ENCODE results near the gene EGFL8. TPM values are rescaled to one million over a fixed set of nuclear protein-coding genes. Genes with fewer than 3 reads are reported as not detected.

The EGFL8 gene
- total RNA-seq (2022; extraction: Qiagen RNA extraction; ENCODE audit: low read depth), result 0.94 to 1.8 TPM (median 1.5 TPM) in 5 replicates

DNA sequence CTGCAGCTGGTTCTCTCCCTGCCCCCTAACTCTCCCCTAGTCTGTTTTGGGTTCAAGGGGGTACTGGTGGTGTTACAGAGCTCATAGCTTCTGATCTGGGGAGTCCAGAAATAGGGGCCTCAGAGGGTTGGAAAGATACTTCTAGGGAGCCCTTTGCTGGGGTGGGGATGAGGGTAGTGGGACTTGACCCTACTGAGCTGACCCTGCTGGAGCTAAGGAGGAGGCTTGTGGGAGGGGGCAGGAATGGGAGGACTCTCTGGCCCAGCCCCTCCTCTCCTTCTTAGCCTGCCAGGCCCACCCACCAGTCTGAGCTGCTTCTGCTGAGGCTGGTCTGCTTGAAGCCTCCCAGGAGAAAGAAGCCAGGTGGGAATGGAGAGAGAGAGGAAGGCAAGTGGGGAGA lies at the start of gene EGFL8:
Gene EGFL8, plus strand, starts transcription at position 301 of the 400 bp plus-strand sequence. CDS start 1,571 bp downstream, outside the sequence.

DNA sequence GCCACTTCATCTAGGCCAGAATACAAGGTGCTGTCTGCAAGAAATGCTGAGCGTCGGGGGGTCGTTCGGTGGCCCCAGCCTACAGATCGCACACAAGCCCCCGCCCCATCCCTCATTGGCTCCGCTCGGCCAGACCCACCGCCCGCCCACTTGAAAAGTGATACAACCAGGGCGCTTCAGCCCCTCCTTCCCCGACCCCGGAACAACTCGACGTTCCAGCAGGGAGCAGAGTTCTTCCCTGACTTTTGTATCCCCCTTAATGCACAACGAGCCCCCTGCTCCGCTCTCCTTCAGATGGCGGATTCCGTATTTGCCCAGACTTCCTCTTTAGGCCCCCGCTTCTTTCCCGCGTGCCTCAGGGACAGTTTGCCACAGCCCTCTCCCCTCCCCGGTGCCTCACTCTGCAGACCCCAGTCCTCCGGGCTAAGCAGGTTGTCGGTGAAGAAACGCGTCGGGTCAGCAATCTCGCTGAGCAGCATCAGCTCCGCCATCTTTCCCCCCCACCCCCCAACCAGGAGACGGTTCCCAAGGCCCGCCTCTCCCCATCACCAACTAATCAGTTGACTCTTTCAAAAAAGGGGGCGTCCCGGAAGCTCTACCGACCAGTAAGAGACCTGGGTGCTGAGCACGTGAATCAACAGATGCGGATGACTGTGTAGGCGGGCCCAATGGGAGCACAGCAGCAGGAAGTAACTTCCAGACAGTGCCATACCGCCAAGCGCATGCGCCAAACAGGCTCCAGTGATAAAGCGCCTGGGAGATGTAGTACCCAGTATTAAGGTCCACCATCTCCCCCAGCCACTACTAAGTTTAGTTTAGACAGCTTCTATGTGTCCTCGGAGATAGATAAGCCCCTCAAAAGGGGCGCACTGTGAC lies 36.4 kb upstream of the EGFL8 start, which contains the start of gene ATF6B:
Gene ATF6B, minus strand, starts transcription at position 530 of the 876 bp plus-strand sequence. Its CDS starts 39 bp downstream, at position 491.

DNA sequence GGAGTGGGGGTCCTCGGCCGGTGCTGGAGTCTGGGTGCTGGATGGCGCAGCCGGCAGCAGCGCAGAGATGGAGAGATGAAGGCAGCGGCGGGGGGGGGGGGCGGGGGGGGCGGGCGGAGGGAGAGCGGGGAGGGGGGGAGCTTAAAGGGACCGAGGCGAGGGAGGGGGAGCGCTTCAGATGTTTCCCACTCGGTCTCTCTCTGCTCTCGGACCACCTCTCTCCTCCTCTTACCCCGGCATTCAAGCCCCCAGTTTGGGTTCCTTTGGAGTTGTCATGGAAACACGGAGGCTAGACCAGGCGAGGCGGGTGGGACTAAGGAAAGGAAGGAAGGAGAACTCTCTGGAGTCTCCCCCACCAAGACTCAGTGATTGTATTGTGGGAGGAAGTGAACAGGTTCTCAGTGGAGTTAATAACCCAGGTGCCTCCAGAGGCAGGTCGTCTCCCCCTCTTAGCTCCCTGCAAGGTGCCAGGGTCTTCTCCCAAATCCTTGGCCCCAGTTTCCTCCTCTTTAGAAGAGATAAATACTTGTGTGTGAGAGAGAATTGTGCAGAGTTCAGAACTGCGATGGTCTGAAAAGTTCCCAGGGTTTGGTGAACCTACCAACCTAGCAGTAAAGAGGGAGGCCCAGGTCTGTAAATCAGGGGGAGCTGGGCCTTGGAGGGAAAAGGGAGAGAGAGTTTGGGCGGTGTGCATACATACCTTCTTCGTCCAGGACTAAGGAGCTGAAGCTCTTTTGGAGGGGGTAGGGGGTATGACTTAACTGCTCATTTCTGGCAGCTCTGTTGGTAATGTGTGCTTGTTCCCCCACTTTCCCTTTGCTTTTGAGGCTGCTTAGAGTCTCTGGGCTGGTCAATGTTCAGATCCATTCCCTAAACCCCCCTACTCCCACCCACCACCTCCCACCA lies 12.3 kb upstream of the EGFL8 start, which contains the start of gene PRRT1:
Gene PRRT1, minus strand, starts transcription at position 77 of the 906 bp plus-strand sequence. CDS start 112 bp downstream, outside the sequence.

DNA sequence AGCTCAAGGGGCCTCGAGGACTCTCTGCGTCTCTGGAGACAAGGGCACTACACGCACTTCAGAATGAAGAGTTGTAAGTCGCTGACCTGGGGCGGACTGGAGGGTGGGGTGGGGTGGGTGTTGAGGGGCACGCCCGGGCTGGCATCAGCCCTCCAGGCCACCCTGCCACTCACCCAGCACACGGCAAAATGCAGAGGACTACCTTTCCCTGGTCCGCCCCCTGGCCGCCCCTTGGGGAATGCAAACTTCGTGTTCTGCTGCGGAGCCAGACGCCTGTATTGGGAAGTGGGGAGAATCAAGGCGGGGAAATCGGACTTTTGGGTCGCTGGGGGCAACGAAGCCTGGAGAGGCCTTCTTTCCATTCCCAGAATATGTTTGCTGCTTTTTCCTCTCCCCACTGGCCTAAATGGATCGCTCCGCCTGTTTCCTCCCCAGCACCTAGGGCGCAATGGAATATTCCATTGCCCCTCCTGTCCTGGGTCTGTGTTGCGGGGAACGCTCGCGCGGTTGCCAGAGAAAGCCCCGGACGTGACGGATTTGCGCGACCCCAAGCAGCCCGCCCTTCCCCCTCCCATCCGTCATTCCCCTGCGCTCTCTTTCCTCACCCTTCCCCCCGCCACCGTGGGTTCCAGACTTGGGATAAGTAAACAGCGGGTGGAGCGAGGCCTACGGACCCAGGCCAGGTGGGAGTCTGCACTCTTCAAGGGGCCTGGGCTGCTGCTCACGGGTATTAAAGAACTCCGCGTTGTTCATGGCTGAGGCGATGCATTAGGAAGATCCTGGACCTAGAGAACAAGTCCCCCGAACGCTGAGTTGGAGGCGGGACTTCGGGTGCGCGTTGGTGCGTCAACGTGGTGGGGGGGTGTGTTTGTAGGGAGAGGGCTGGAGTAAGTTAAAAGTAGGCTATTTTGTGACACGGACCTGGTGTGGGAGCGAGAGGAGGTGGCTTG lies 10.6 kb upstream of the EGFL8 start, which contains the start of gene PPT2:
Gene PPT2, plus strand, starts transcription at position 578 of the 950 bp plus-strand sequence. CDS start 454 bp downstream, outside the sequence.

DNA sequence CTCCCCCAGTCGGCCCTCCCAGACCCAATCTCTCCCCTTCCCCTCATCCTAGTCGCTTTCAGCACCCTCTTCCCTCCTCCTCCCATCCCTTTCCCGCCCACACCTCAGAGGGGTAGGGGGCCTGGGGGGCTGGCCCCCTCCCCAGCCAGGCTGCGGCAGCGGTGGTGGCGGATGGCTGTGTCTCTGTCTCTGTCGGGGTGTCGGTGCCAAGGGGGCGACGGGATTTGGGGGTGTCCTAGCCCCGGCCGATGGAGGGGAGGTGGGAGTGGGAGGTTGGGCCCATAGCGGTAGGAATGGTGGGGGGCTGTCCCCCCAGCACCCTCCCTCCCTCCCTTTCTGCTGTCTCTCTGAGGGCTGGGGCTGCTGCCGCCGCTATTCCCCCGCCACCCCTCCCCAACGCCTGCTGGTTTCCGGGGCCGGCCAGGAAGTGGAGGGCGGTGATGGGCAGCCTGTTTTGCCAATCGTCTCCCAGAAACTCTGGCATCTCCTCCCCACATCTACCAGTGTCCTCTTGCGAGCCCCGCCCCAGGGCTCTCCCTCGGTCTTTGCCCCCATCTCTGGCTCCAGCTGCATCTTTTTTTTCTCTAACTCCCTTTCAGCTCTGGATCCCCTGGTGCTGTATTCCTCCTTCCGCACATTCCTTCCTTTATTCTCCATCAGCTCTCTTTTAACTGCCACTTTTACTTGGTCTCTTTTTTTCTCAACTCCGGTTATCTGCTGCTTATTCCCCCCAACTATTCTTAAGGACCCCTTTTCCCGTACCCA lies 11.5 kb downstream of the EGFL8 start, which contains the start of gene AGPAT1:
Gene AGPAT1, minus strand, starts transcription at position 374 of the 765 bp plus-strand sequence. CDS start 4,588 bp downstream, outside the sequence.

DNA sequence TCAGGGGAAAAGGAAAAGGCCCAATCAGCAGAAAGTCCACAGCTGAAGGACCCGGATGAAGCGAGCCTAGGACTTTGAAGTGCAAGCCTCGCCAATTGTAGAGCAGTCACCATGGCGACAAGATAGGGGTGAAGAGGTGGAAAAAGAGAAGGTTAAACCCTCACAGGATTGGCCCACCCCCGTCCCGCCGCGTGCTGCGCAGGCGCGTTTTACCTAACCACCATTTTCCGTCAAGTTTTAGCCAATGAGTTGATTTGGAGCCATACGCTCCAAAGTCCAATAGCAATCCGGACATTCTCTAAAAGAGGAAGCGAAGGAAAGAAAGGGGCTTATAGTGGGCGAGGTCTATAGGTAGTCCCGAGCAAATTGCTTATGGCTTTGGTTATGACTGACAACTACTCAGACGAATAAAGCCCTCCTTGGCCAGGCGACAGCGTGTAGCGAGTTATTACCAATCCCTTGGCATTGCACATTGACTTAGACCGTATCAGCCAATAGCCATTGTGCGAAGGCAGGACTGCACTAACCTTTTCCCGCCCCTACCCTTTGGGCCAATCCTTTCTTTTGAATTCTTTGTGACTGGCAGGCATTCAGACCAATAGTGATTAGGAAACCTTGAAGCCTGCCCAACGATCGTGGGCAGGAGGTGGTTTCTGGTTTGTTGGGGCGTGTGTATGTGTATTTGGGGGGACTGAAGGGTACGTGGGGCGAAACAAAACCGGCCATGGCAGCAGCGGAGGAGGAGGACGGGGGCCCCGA lies 13.6 kb downstream of the EGFL8 start, which contains the start of gene RNF5:
Gene RNF5, plus strand, starts transcription at position 618 of the 759 bp plus-strand sequence. Its CDS starts 107 bp downstream, at position 725.

DNA sequence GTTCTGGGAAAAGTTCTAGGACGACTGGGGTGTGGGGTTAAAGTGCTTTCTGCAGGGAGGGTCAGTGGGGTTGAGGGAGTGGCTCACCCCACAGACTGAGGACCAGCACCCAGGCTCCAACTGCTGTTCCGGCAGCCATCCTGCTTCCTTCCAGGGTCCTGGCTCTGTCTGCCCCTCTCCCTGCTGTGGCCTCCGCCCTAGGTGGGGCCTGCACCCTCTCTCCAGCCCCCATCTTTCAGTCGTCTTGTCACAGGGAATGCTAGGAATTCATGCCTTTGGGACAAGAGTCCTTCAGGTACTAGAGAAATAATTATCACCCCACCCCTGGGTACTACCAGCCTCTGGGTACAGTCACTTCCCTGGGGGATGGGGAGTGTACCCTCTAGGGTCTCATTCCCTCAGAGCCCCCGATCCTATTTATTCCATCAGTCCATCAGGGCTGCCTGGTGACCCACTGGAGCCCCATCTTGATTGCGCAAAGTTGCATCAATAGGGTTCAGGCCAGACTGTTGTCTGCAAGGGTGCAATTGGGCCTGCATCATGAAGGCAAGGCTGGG lies 19.8 kb downstream of the EGFL8 start, which contains the start of gene AGER:
Gene AGER, minus strand, starts transcription at position 170 of the 557 bp plus-strand sequence. Its CDS starts 31 bp downstream, at position 139.

DNA sequence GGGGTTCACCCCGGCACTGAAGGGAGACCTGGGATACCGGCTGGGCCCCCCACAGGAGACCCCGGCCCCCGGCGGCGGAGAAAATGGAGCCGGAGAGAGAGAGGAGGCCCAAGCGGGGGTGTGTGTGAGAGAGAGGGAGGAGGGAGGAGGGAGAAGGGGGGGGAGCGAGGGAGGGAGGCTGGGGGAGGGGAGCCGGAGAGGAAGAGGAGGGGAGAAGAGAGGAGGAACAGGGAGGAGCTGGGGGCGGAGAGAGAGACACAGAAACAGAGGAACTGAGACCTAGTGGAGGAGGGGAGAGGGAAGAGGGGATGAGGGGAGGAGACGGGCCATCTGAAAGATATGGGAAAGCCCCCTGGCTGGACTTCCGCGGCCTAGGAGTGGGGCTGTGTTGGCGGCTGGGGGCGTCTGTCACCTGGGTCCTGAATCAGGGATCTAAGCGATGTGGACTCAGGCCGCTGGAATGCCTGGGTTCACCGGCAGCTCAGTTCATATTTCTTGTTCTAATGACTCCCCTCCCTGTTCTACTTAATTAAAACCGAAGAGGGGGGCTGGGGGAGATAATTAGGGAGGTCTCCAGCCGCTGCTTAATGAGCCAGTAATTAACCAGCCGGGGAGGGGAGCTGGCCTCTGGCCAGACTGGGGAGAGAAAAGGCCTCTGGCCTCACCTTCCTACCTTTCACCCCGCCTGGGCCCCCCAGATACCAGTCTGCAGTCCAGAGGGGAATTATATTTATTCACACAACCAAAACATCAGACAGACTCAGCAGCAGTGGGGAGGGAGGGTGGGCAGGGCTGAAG lies 25.9 kb downstream of the EGFL8 start, which contains the start of gene PBX2:
Gene PBX2, minus strand, starts transcription at position 149 of the 798 bp plus-strand sequence. CDS start 287 bp downstream, outside the sequence.

DNA sequence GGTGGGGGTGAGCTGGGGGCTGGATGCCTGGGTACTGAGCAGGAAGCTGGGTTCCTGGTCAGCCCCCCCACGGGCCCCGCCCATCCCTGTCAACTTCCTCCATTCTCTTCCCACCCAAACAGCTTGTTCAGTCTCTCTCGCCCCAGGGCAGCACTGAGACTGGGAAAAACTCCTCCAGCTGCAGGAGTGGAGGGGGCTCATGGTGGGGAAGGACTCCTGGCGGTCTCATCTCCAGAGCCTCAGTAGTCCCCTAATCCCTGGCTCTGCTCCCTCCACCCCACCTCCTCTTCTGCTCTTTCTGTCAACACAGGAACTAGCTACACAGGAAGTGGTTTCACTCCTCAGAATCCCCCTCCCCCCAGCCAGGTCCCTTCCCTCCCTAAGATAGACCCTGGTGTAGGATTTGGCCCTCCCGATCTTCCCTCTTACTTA lies 28.2 kb downstream of the EGFL8 start, which contains the start of gene GPSM3:
Gene GPSM3, minus strand, starts transcription at position 36 of the 432 bp plus-strand sequence. CDS start 130 bp downstream, outside the sequence.

Other genes with a start within 250 kb of the EGFL8 start
- 0.07 to 0.43 TPM (median 0.23 TPM) in 5 replicates for gene C2, start 236.9 kb upstream of the EGFL8 start, total RNA-seq (2022; extraction: Qiagen RNA extraction; ENCODE audit: low read depth)
- gene CFB, start 218.5 kb upstream of the EGFL8 start, total RNA-seq (2022; extraction: Qiagen RNA extraction; ENCODE audit: low read depth), result 1.6 to 3.3 TPM (median 2.4 TPM) in 5 replicates
- gene NELFE, start 205.6 kb upstream of the EGFL8 start, total RNA-seq (2022; extraction: Qiagen RNA extraction; ENCODE audit: low read depth), result 73.9 to 80.8 TPM (median 79.3 TPM) in 5 replicates
- 16.7 to 25.7 TPM (median 25.0 TPM) in 5 replicates for gene SKIC2, start 205.4 kb upstream of the EGFL8 start, total RNA-seq (2022; extraction: Qiagen RNA extraction; ENCODE audit: low read depth)
- gene DXO, start 192.5 kb upstream of the EGFL8 start, total RNA-seq (2022; extraction: Qiagen RNA extraction; ENCODE audit: low read depth), result 10.4 to 12.0 TPM (median 11.0 TPM) in 5 replicates
- gene C4A, start 182.5 kb upstream of the EGFL8 start, total RNA-seq (2022; extraction: Qiagen RNA extraction; ENCODE audit: low read depth), result 0.87 to 1.7 TPM (median 0.93 TPM) in 5 replicates
- gene C4B, start 149.8 kb upstream of the EGFL8 start, total RNA-seq (2022; extraction: Qiagen RNA extraction; ENCODE audit: low read depth), result 0.53 to 1.4 TPM (median 1.1 TPM) in 5 replicates
- 0.08 TPM in 1 of 5 replicates, not detected in the others for gene CYP21A2, start 126.2 kb upstream of the EGFL8 start, total RNA-seq (2022; extraction: Qiagen RNA extraction; ENCODE audit: low read depth)
- gene TNXB, start 55.3 kb upstream of the EGFL8 start, total RNA-seq (2022; extraction: Qiagen RNA extraction; ENCODE audit: low read depth), result 0.42 to 1.3 TPM (median 0.65 TPM) in 5 replicates
- 25.5 to 33.4 TPM (median 33.2 TPM) in 5 replicates for gene ATF6B, start 36.3 kb upstream of the EGFL8 start, total RNA-seq (2022; extraction: Qiagen RNA extraction; ENCODE audit: low read depth)
- 6.4 to 7.8 TPM (median 7.4 TPM) in 5 replicates for gene FKBPL, start 34.3 kb upstream of the EGFL8 start, total RNA-seq (2022; extraction: Qiagen RNA extraction; ENCODE audit: low read depth)
- 0.41 to 0.74 TPM (median 0.62 TPM) in 5 replicates for gene PRRT1, start 12.7 kb upstream of the EGFL8 start, total RNA-seq (2022; extraction: Qiagen RNA extraction; ENCODE audit: low read depth)
- 7.8 to 10.0 TPM (median 9.0 TPM) in 5 replicates for gene PPT2, start 10.5 kb upstream of the EGFL8 start, total RNA-seq (2022; extraction: Qiagen RNA extraction; ENCODE audit: low read depth)
- gene AGPAT1, start 11.5 kb downstream of the EGFL8 start, total RNA-seq (2022; extraction: Qiagen RNA extraction; ENCODE audit: low read depth), result 29.2 to 39.1 TPM (median 37.9 TPM) in 5 replicates
- gene RNF5, start 13.8 kb downstream of the EGFL8 start, total RNA-seq (2022; extraction: Qiagen RNA extraction; ENCODE audit: low read depth), result 32.6 to 46.6 TPM (median 46.1 TPM) in 5 replicates
- 1.3 to 2.3 TPM (median 2.0 TPM) in 5 replicates for gene AGER, start 19.7 kb downstream of the EGFL8 start, total RNA-seq (2022; extraction: Qiagen RNA extraction; ENCODE audit: low read depth)
- gene PBX2, start 25.6 kb downstream of the EGFL8 start, total RNA-seq (2022; extraction: Qiagen RNA extraction; ENCODE audit: low read depth), result 10.9 to 18.1 TPM (median 17.2 TPM) in 5 replicates
- gene GPSM3, start 28.0 kb downstream of the EGFL8 start, total RNA-seq (2022; extraction: Qiagen RNA extraction; ENCODE audit: low read depth), result 0.22 to 0.49 TPM (median 0.43 TPM) in 5 replicates
- gene NOTCH4, start 59.5 kb downstream of the EGFL8 start, total RNA-seq (2022; extraction: Qiagen RNA extraction; ENCODE audit: low read depth), result 0.38 to 0.79 TPM (median 0.71 TPM) in 5 replicates
- gene TSBP1, start 207.3 kb downstream of the EGFL8 start, total RNA-seq (2022; extraction: Qiagen RNA extraction; ENCODE audit: low read depth), result not detected in 5 replicates
- not detected in 5 replicates for gene BTNL2, start 242.6 kb downstream of the EGFL8 start, total RNA-seq (2022; extraction: Qiagen RNA extraction; ENCODE audit: low read depth)

Measured in A549 treated with GW870086 at 1 μM for 4 hours (cell line).